Body of pancreas (tissue), 4 donors: ENCODE data around the gene IQSEC1. TPM values are rescaled to one million over a fixed set of nuclear protein-coding genes. Genes with fewer than 3 reads are reported as not detected.

ENCODE experiments used
- ATAC-seq: fragments of 150-250 bp; one replicate; pipeline ENCODE4 v1.9.1; 2016
- DNase-seq, 4 donors: peaks; one replicate each; pipeline ENCODE4 v3.0.0-alpha.2; 2019
- H3K27ac ChIP-seq, 4 donors: fragments of 200-600 bp; sonication (generic); 1 replicate in 3 of 4; 2 replicates in 1 of 4; pipeline versions ENCODE4 v1.5.1 to v1.6.1; 2016 to 2019; ENCODE audit warnings: mild to moderate bottlenecking in 1 of 4, mixed read lengths in 1 of 4, moderate library complexity in 1 of 4
- H3K27me3 ChIP-seq, 2 donors: fragments of 200-600 bp; sonication (generic); one replicate each; pipeline ENCODE4 v1.6.0; 2016; ENCODE audit warnings: mild to moderate bottlenecking in 1 of 2
- H3K36me3 ChIP-seq, 2 donors: fragments of 200-600 bp; sonication (generic); replicated peaks in 1 of 2; 2 replicates each; pipeline ENCODE4 v1.5.1; 2016; ENCODE audit warnings: low read depth in 2 of 2; ENCODE audit not compliant: insufficient read depth in 1 of 2
- H3K4me1 ChIP-seq: fragments of 200-600 bp; sonication (generic); one replicate; pipeline ENCODE4 v1.6.0; 2016
- H3K4me3 ChIP-seq, 2 donors: fragments of 200-600 bp; sonication (generic); 1 replicate in 1 of 2; 2 replicates in 1 of 2; pipeline ENCODE4 v1.5.1; 2016 to 2019
- H3K9me3 ChIP-seq, 3 donors: fragments of 200-600 bp; sonication (generic); 1 replicate in 2 of 3; 2 replicates in 1 of 3; pipeline ENCODE4 v1.5.1; 2016
- CTCF ChIP-seq, 7 experiments: fragments of 450-650 bp in 4 of 7; fragments of 200-600 bp in 3 of 7; sonication (generic) in 3 of 7; IDR thresholded peaks; one replicate each; pipeline ENCODE4 v1.5.1; 2016 to 2019; ENCODE audit warnings: antibody characterized with exemption in 7 of 7
- POLR2A ChIP-seq, 3 donors: fragments of 450-650 bp; IDR thresholded peaks; one replicate each; pipeline ENCODE4 v1.6.1; 2016; ENCODE audit warnings: antibody characterized with exemption in 3 of 3, mild to moderate bottlenecking in 2 of 3
- WGBS, 2 donors: methylation state at CpG; one replicate each; pipeline ENCODE4 v1.1.5; 2017; 5-methylcytosine and 5-hydroxymethylcytosine counted together
- intact Hi-C: fragments of 100-400 bp; cut with DNase I; formaldehyde crosslinking; loops from one replicate; pipeline ENCODE4 v1.15.1; 2023
- total RNA-seq, 2 donors: library from RNA; depleted of rRNA; stranded (reverse); fragments of >200 nt; gene quantifications; one replicate each; pipeline ENCODE4 v1.1.0, GENCODE V29; 2016

IQSEC1 gene
- total RNA-seq, 2 donors from 2014 or later: 29.6 to 42.2 TPM

- no peak for ATAC-seq
- no peak overlapping the region for H3K27ac ChIP-seq
- TF ChIP-seq POLR2A (IDR thresholded peaks at IDR 0.05) (no peak), CTCF (IDR thresholded peaks at IDR 0.05) (no peak)
- no peaks in the 10 kb centered on the region for H3K36me3 ChIP-seq
- no peak for DNase-seq
- WGBS, 2 donors: 90 to 94% methylated on average over 20 of the region's 20 CpGs
- no peaks in the 10 kb centered on the region for H3K27me3 ChIP-seq
- peaks cover 5% of the 10 kb centered on the region for H3K4me1 ChIP-seq
- H3K9me3 ChIP-seq: no peaks in the 10 kb centered on the region
- H3K4me3 ChIP-seq: no peak overlapping the region
- intact Hi-C loops: no loop called here
These were observed 93.9 kb downstream of the IQSEC1 start for GRCh38 chr3:12979151-12979946.

GRCh38 chr3:12978682-12979081 lies 94.5 kb downstream of the IQSEC1 start:
- H3K4me1 ChIP-seq: no peaks in the 10 kb centered on the region
- intact Hi-C loops: no loop called here
- no peaks in the 10 kb centered on the region for H3K9me3 ChIP-seq
- TF ChIP-seq CTCF (IDR thresholded peaks at IDR 0.05): no peak
- no peak for TF ChIP-seq POLR2A (IDR thresholded peaks at IDR 0.05)
- WGBS, 2 donors: 91 to 95% methylated on average over 4 of the region's 4 CpGs
- H3K27me3 ChIP-seq: no peaks in the 10 kb centered on the region
- H3K4me3 ChIP-seq: no peak overlapping the region
- H3K27ac ChIP-seq: no peak overlapping the region
- ATAC-seq (no peak), DNase-seq (no peak)
- no peaks in the 10 kb centered on the region for H3K36me3 ChIP-seq

GRCh38 chr3:12977117-12977808 lies 96.0 kb downstream of the IQSEC1 start:
- Histone ChIP-seq H3K36me3 (no peaks in the 10 kb centered on the region), H3K27me3 (no peaks in the 10 kb centered on the region), H3K4me3 (no peak overlapping the region), H3K9me3 (no peaks in the 10 kb centered on the region), H3K27ac (no peak overlapping the region), H3K4me1 (no peaks in the 10 kb centered on the region)
- DNase-seq (no peak), ATAC-seq (no peak)
- TF ChIP-seq CTCF (IDR thresholded peaks at IDR 0.05): no peak
- TF ChIP-seq POLR2A (IDR thresholded peaks at IDR 0.05): no peak
- intact Hi-C loops: no loop called here
- WGBS, 2 donors: 83 to 84% methylated on average over 9 to 10 of the region's 10 CpGs

GRCh38 chr3:12975748-12976522 lies 97.3 kb downstream of the IQSEC1 start:
- no peak for ATAC-seq
- Histone ChIP-seq H3K4me3 (no peak overlapping the region), H3K27ac (no peak overlapping the region), H3K36me3 (no peaks in the 10 kb centered on the region), H3K4me1 (no peaks in the 10 kb centered on the region), H3K9me3 (no peaks in the 10 kb centered on the region), H3K27me3 (no peaks in the 10 kb centered on the region)
- no peak for DNase-seq
- intact Hi-C loops: no loop called here
- TF ChIP-seq CTCF (IDR thresholded peaks at IDR 0.05) (no peak), POLR2A (IDR thresholded peaks at IDR 0.05) (no peak)
- 79 to 88% methylated on average over 8 to 12 of the region's 12 CpGs for WGBS, 2 donors
